Neural cell (in vitro differentiated cells): Measurements from ENCODE around the gene TFIP11.

Source experiments
- MXI1 ChIP-seq: fragments of 450-650 bp; conservative IDR thresholded peaks from 2 replicates; pipeline ENCODE4 v1.6.1; 2014; ENCODE audit warnings: antibody characterized with exemption, mild to moderate bottlenecking; ENCODE audit not compliant: poor library complexity, severe bottlenecking
- TF ChIP-seq, protein P1 (sequence below): fragments of 450-650 bp; IDR thresholded peaks from 2 replicates; pipeline ENCODE4 v1.5.1; 2014; ENCODE audit warnings: antibody characterized with exemption, mild to moderate bottlenecking, moderate library complexity; ENCODE audit not compliant: poor library complexity, severe bottlenecking
- TF ChIP-seq, protein P2 (sequence below): IDR thresholded peaks from 2 replicates; pipeline ENCODE4 v1.6.1; 2012; ENCODE audit warnings: borderline replicate concordance

DNA sequence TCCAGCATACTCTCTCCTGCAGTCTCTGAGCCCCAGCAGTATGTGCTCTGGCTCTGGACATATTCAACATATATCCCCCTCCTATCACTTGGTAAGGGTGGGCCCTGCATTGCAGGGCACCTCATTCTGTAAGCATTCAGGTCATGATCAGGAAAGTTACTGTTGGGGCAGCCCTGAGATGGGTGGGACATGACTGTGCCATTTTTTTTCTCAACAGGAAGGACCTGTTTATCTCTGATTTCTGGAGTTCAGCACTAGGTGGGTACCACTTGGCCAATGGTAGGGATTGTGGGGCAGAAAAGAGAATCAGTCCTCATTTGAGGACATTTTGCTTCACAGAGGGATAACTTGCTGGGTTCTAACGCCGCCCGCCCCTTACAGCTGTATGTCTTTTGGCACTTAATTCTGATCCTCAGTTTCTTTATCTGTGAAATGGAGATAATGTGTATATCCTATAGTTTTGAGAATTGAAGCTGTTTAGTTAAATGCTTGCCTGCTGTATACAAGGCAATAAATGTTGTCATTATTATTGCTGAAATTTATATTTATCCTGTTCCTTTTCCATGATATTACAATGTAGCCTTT is 26.4 kb downstream of the TFIP11 start:
- TF ChIP-seq, protein P1, sequence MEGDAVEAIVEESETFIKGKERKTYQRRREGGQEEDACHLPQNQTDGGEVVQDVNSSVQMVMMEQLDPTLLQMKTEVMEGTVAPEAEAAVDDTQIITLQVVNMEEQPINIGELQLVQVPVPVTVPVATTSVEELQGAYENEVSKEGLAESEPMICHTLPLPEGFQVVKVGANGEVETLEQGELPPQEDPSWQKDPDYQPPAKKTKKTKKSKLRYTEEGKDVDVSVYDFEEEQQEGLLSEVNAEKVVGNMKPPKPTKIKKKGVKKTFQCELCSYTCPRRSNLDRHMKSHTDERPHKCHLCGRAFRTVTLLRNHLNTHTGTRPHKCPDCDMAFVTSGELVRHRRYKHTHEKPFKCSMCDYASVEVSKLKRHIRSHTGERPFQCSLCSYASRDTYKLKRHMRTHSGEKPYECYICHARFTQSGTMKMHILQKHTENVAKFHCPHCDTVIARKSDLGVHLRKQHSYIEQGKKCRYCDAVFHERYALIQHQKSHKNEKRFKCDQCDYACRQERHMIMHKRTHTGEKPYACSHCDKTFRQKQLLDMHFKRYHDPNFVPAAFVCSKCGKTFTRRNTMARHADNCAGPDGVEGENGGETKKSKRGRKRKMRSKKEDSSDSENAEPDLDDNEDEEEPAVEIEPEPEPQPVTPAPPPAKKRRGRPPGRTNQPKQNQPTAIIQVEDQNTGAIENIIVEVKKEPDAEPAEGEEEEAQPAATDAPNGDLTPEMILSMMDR = no peak
- TF ChIP-seq MXI1 = no peak
- TF ChIP-seq, protein P2, sequence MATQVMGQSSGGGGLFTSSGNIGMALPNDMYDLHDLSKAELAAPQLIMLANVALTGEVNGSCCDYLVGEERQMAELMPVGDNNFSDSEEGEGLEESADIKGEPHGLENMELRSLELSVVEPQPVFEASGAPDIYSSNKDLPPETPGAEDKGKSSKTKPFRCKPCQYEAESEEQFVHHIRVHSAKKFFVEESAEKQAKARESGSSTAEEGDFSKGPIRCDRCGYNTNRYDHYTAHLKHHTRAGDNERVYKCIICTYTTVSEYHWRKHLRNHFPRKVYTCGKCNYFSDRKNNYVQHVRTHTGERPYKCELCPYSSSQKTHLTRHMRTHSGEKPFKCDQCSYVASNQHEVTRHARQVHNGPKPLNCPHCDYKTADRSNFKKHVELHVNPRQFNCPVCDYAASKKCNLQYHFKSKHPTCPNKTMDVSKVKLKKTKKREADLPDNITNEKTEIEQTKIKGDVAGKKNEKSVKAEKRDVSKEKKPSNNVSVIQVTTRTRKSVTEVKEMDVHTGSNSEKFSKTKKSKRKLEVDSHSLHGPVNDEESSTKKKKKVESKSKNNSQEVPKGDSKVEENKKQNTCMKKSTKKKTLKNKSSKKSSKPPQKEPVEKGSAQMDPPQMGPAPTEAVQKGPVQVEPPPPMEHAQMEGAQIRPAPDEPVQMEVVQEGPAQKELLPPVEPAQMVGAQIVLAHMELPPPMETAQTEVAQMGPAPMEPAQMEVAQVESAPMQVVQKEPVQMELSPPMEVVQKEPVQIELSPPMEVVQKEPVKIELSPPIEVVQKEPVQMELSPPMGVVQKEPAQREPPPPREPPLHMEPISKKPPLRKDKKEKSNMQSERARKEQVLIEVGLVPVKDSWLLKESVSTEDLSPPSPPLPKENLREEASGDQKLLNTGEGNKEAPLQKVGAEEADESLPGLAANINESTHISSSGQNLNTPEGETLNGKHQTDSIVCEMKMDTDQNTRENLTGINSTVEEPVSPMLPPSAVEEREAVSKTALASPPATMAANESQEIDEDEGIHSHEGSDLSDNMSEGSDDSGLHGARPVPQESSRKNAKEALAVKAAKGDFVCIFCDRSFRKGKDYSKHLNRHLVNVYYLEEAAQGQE = no peak
